ENCODE results near the gene MPPE1. TPM values are rescaled to one million over a fixed set of nuclear protein-coding genes. Genes with fewer than 3 reads are reported as not detected.

MPPE1 gene
- total and polyA plus RNA-seq, 10 of the 15 experiments (the other 5 are each of a cell fraction or from before 2014, with no cell fraction given): 13.8 to 34.5 (median 27.6) TPM

DNA sequence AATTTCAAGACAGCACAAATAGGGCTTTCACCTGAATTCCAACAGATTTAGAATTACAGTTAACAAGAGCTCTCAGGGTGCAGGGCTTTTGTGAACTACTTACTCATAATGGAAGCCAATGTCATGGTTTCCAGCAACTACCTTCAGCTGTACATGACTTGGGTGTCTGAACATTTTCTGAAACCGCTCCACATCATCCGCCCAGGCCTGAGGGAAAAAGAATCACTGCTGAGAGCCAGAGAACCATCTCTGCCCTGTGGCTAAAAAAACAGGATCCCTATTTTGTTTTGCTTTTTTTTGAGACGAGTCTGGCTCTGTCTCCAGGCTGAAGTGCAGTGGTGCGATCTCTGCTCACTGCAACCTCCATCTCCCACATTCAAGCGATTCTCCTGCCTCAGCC lies 18.8 kb downstream of the MPPE1 start:
- Histone ChIP-seq H3K4me2 (ENCODE audit: control insufficient read depth, insufficient read depth) (no peak overlapping the region), H3K27me3 (replicated peaks in 1 of 2; ENCODE audit: control insufficient read depth in 2 of 2, insufficient read depth in 2 of 2, low read length in 1 of 2) (no peaks in the 10 kb centered on the region), H3K4me1 (ENCODE audit: control insufficient read depth, insufficient read depth, low read length) (peaks cover 8% of the 10 kb centered on the region), H3K4me3 (no peak overlapping the region), H3K79me2 (ENCODE audit: control insufficient read depth, insufficient read depth, low read length) (no peaks in the 10 kb centered on the region), H4K20me1 (ENCODE audit: control insufficient read depth, insufficient read depth) (no peaks in the 10 kb centered on the region), H3K9me3 (replicated peaks; ENCODE audit: control insufficient read depth, insufficient read depth, low read length) (no peaks in the 10 kb centered on the region), H2AFZ (ENCODE audit: control insufficient read depth, low read depth, low read length) (no peak overlapping the region), H3K9ac (ENCODE audit: control insufficient read depth, insufficient read depth, low read length) (no peak overlapping the region), H3K27ac (ENCODE audit: control insufficient read depth, insufficient read depth) (no peak overlapping the region), H3K36me3 (ENCODE audit: control insufficient read depth in 2 of 2, insufficient read depth in 2 of 2, low read length in 1 of 2) (peaks cover 4 to 6% of the 10 kb centered on the region in 2 experiments; a peak in 2 of 4 replicates)
- ChIA-PET CTCF (interaction anchor here (1.3 kb wide), 1 partner anchor 10 kb away, joined by 3 read pairs; no protein-coding TSS in a partner anchor), POLR2A (interaction anchor here (0.5 kb wide), 1 partner anchor 18 kb away, joined by 4 read pairs; no protein-coding TSS in a partner anchor), RAD21 (ENCODE audit: unreplicated experiment) (no interaction called here), SMC1A (ENCODE audit: uncharacterized antibody, unreplicated experiment) (interaction anchor here (1.5 kb wide), 1 partner anchor 10 kb away, joined by 5 read pairs; no protein-coding TSS in a partner anchor)
- in situ Hi-C loops (cut with MboI) (no loop called here), intact Hi-C loops (cut with micrococcal nuclease; ENCODE audit: unreplicated experiment) (no loop called here)
- no peak for DNase-seq (ENCODE audit: low read depth, low spot score)
- 98% methylated on average over 5 of the region's 5 CpGs for WGBS (ENCODE audit: insufficient coverage, insufficient replicate concordance, low lambda C conversion rate, missing lambda C conversion rate)
- no TSS peak for BruUV-seq (replicated peaks)
- FAIRE-seq: no peak
- TF ChIP-seq MEF2B (IDR thresholded peaks at IDR 0.05; ENCODE audit: partially characterized antibody, poor library complexity, severe bottlenecking): no peak
- no peak for ATAC-seq

DNA sequence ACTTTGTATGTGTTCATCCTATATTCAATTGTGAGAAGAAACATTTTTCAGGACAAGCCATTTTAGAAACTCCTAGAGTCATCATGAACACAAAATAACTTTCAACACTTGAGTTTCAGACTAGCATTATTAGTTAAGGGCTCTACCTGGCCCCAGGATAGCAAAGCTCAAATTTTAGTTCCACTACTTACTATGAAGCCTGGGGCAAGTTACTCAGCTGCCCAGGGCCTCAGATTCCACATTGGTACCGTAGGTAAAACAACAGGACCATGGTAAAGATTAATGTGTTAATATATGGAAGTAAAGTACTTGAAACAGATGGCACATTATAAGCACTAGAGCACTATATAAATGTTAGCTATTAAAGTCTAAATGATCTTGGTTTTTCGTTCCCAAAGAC lies 19.4 kb downstream of the MPPE1 start:
- peaks cover 6 to 9% of the 10 kb centered on the region in 2 experiments; a peak in 2 of 4 replicates for H3K36me3 ChIP-seq (ENCODE audit: control insufficient read depth in 2 of 2, insufficient read depth in 2 of 2, low read length in 1 of 2)
- no peak overlapping the region for H3K4me3 ChIP-seq
- BruUV-seq (replicated peaks): no TSS peak
- FAIRE-seq (no peak), DNase-seq (ENCODE audit: low read depth, low spot score) (no peak), ATAC-seq (no peak)
- peaks cover 14% of the 10 kb centered on the region for H3K4me1 ChIP-seq (ENCODE audit: control insufficient read depth, insufficient read depth, low read length)
- H3K9me3 ChIP-seq (replicated peaks; ENCODE audit: control insufficient read depth, insufficient read depth, low read length): no peaks in the 10 kb centered on the region
- ChIA-PET POLR2A (interaction anchor here (0.5 kb wide), 1 partner anchor 18 kb away, joined by 4 read pairs; no protein-coding TSS in a partner anchor), RAD21 (ENCODE audit: unreplicated experiment) (no interaction called here), CTCF (no interaction called here), SMC1A (ENCODE audit: uncharacterized antibody, unreplicated experiment) (interaction anchor here (0.6 to 1.5 kb wide), 2 partner anchors 10 to 93 kb away, joined by 3 to 5 read pairs; no protein-coding TSS in a partner anchor)
- H3K79me2 ChIP-seq (ENCODE audit: control insufficient read depth, insufficient read depth, low read length): no peaks in the 10 kb centered on the region
- no peak overlapping the region for H3K27ac ChIP-seq (ENCODE audit: control insufficient read depth, insufficient read depth)
- TF ChIP-seq FOXK2 (IDR thresholded peaks at IDR 0.05) (no peak), POLR2AphosphoS5 (IDR thresholded peaks at IDR 0.05; ENCODE audit: low read length) (no peak), STAT3 (IDR thresholded peaks at IDR 0.05; ENCODE audit: low read depth, low read length) (no peak)
- H3K9ac ChIP-seq (ENCODE audit: control insufficient read depth, insufficient read depth, low read length): no peak overlapping the region
- intact Hi-C loops (cut with micrococcal nuclease; ENCODE audit: unreplicated experiment) (no loop called here), in situ Hi-C loops (cut with MboI) (no loop called here)
- no peak overlapping the region for H3K4me2 ChIP-seq (ENCODE audit: control insufficient read depth, insufficient read depth)
- H2AFZ ChIP-seq (ENCODE audit: control insufficient read depth, low read depth, low read length): no peak overlapping the region
- no peaks in the 10 kb centered on the region for H3K27me3 ChIP-seq (replicated peaks in 1 of 2; ENCODE audit: control insufficient read depth in 2 of 2, insufficient read depth in 2 of 2, low read length in 1 of 2)
- no peaks in the 10 kb centered on the region for H4K20me1 ChIP-seq (ENCODE audit: control insufficient read depth, insufficient read depth)
- WGBS (ENCODE audit: insufficient coverage, insufficient replicate concordance, low lambda C conversion rate, missing lambda C conversion rate): 98% methylated on average over 2 of the region's 2 CpGs

Data from GM12878 (cell line).